Thoracic aorta (tissue), 2 donors: ENCODE data around the gene FCN1. TPM values are rescaled to one million over a fixed set of nuclear protein-coding genes. Genes with fewer than 3 reads are reported as not detected.

Source experiments
- ATAC-seq: fragments of 150-250 bp; one replicate; pipeline ENCODE4 v1.8.0; 2017; ENCODE audit warnings: low read depth; ENCODE audit not compliant: insufficient number of reproducible peaks, low FRiP score
- DNase-seq: peaks from one replicate; pipeline ENCODE4 v3.0.0-alpha.2; 2020; ENCODE audit warnings: low spot score
- H3K27ac ChIP-seq, 2 donors: fragments of 200-600 bp; sonication (generic); 1 replicate in 1 of 2; 2 replicates in 1 of 2; pipeline ENCODE4 v1.5.1; 2016; ENCODE audit warnings: mild to moderate bottlenecking in 2 of 2, moderate library complexity in 2 of 2
- H3K27me3 ChIP-seq: fragments of 200-600 bp; sonication (generic); replicated peaks from 2 replicates; pipeline ENCODE4 v1.6.0; 2016; ENCODE audit warnings: mild to moderate bottlenecking; ENCODE audit not compliant: insufficient read depth
- H3K36me3 ChIP-seq: fragments of 200-600 bp; sonication (generic); one replicate; pipeline ENCODE4 v1.5.1; 2016
- H3K4me1 ChIP-seq, 2 donors: fragments of 200-600 bp; sonication (generic); 1 replicate in 1 of 2; 2 replicates in 1 of 2; pipeline versions ENCODE4 v1.5.1 to v1.6.0; 2016; ENCODE audit warnings: low read depth in 2 of 2, mild to moderate bottlenecking in 1 of 2; ENCODE audit not compliant: control insufficient read depth in 1 of 2
- H3K4me3 ChIP-seq: fragments of 200-600 bp; sonication (generic); 2 replicates; pipeline ENCODE4 v1.5.1; 2016; ENCODE audit warnings: mild to moderate bottlenecking
- H3K9me3 ChIP-seq: fragments of 200-600 bp; sonication (generic); 2 replicates; pipeline ENCODE4 v1.5.1; 2016
- total RNA-seq, 2 donors: library from RNA; depleted of rRNA; stranded (reverse); fragments of >200 nt; gene quantifications; one replicate each; pipeline versions ENCODE4 v1.1.0 to v1.2.3, GENCODE V29; 2016
- TF ChIP-seq, protein P1 (sequence below): fragments of 200-600 bp; sonication (generic); IDR thresholded peaks from one replicate; pipeline ENCODE4 v1.5.1; 2019; ENCODE audit warnings: antibody characterized with exemption

Gene FCN1
- total RNA-seq, 2 donors from 2014 or later = 2.2 to 14.3 TPM

GRCh38 chr9:134930398-134930797 is 12.7 kb upstream of the FCN1 start:
- DNase-seq (no peak), ATAC-seq (no peak)
- Histone ChIP-seq H3K27ac (no peak overlapping the region), H3K36me3 (no peaks in the 10 kb centered on the region), H3K27me3 (no peaks in the 10 kb centered on the region), H3K4me3 (no peak overlapping the region), H3K9me3 (no peaks in the 10 kb centered on the region), H3K4me1 (no peaks in the 10 kb centered on the region)
- TF ChIP-seq, protein P1, sequence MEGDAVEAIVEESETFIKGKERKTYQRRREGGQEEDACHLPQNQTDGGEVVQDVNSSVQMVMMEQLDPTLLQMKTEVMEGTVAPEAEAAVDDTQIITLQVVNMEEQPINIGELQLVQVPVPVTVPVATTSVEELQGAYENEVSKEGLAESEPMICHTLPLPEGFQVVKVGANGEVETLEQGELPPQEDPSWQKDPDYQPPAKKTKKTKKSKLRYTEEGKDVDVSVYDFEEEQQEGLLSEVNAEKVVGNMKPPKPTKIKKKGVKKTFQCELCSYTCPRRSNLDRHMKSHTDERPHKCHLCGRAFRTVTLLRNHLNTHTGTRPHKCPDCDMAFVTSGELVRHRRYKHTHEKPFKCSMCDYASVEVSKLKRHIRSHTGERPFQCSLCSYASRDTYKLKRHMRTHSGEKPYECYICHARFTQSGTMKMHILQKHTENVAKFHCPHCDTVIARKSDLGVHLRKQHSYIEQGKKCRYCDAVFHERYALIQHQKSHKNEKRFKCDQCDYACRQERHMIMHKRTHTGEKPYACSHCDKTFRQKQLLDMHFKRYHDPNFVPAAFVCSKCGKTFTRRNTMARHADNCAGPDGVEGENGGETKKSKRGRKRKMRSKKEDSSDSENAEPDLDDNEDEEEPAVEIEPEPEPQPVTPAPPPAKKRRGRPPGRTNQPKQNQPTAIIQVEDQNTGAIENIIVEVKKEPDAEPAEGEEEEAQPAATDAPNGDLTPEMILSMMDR = no peak

GRCh38 chr9:134929193-134930158 is 11.8 kb upstream of the FCN1 start:
- ATAC-seq = no peak
- TF ChIP-seq, protein P1 = no peak
- no peak overlapping the region for H3K27ac ChIP-seq
- no peaks in the 10 kb centered on the region for H3K27me3 ChIP-seq
- H3K9me3 ChIP-seq = no peaks in the 10 kb centered on the region
- no peaks in the 10 kb centered on the region for H3K36me3 ChIP-seq
- H3K4me1 ChIP-seq = no peaks in the 10 kb centered on the region
- no peak for DNase-seq
- no peak overlapping the region for H3K4me3 ChIP-seq

DNA sequence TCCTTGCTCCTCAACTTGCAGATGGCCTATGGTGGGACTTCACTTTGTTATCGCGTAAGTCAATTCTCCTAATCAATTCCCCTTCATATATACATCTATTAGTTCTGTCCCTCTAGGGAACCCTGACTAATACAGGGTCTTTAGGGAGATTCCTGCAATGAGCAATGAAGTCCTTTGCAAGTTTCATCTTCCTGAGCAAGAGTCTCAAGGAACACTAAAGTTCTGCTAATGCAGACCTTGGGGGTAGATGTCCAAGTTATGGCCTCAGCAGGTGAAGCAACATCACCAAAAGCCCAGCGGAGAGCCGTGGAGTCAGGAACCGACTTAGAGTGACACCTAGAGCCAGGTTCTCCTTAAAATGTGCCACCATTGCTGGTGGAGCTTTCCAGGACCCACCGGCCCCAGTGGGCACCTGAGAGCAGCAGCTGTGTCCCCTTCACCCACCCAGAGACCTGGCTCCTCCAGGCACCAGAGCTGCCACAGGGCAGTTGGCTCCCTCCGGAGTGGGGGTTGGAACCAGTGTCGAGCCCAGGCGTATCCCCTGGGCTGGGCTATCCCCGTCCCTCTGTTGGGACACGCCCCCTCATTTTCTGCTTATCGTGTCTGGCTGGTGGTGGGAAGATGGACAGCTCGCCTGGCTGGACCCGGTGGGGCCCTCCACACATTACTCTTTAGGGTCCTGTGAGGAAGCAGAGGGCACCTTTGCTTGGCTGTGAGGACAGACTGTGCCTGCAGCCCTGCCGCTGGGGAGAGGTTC is 10.9 kb upstream of the FCN1 start:
- Histone ChIP-seq H3K27me3 (no peaks in the 10 kb centered on the region), H3K4me3 (no peak overlapping the region), H3K27ac (no peak overlapping the region), H3K4me1 (no peaks in the 10 kb centered on the region), H3K9me3 (no peaks in the 10 kb centered on the region), H3K36me3 (no peaks in the 10 kb centered on the region)
- TF ChIP-seq, protein P1 = no peak
- DNase-seq = no peak
- ATAC-seq = no peak

- Histone ChIP-seq H3K27me3 (no peaks in the 10 kb centered on the region), H3K4me1 (no peaks in the 10 kb centered on the region), H3K27ac (no peak overlapping the region), H3K4me3 (no peak overlapping the region), H3K36me3 (no peaks in the 10 kb centered on the region), H3K9me3 (no peaks in the 10 kb centered on the region)
- TF ChIP-seq, protein P1 = no peak
- DNase-seq (no peak), ATAC-seq (no peak)
These were observed 7.3 kb upstream of the FCN1 start for GRCh38 chr9:134925011-134925511.

GRCh38 chr9:134923466-134923865 is 5.8 kb upstream of the FCN1 start:
- Histone ChIP-seq H3K4me3 (no peak overlapping the region), H3K27ac (no peak overlapping the region), H3K9me3 (peaks cover 8% of the 10 kb centered on the region), H3K4me1 (no peaks in the 10 kb centered on the region), H3K27me3 (no peaks in the 10 kb centered on the region), H3K36me3 (no peaks in the 10 kb centered on the region)
- ATAC-seq = no peak
- TF ChIP-seq, protein P1 = no peak
- no peak for DNase-seq
